KMS-11 (cell line): ENCODE data around the gene SLC66A2.

Experiments used
- H2AFZ ChIP-seq: fragments of 200-600 bp; sonication (generic); 2 replicates; pipeline ENCODE4 v1.6.1; 2016; ENCODE audit warnings: antibody characterized with exemption, mixed run types, low read depth
- H3K27ac ChIP-seq: fragments of 200-600 bp; sonication (generic); 2 replicates; pipeline ENCODE4 v1.6.1; 2016; ENCODE audit warnings: mild to moderate bottlenecking, mixed run types
- H3K27me3 ChIP-seq: fragments of 200-600 bp; sonication (generic); 2 replicates; pipeline ENCODE4 v1.6.1; 2017; ENCODE audit warnings: mild to moderate bottlenecking, low read depth, mixed run types, moderate library complexity; ENCODE audit not compliant: insufficient read depth
- H3K36me3 ChIP-seq: fragments of 200-600 bp; sonication (generic); 2 replicates; pipeline ENCODE4 v1.6.1; 2017; ENCODE audit warnings: mild to moderate bottlenecking, mixed run types; ENCODE audit not compliant: insufficient read depth
- H3K4me1 ChIP-seq: fragments of 200-600 bp; sonication (generic); 2 replicates; pipeline ENCODE4 v1.6.1; 2016; ENCODE audit warnings: mild to moderate bottlenecking, low read depth, mixed run types; ENCODE audit not compliant: poor library complexity, severe bottlenecking
- H3K4me2 ChIP-seq: fragments of 200-600 bp; sonication (generic); 2 replicates; pipeline ENCODE4 v1.7.0; 2016; ENCODE audit warnings: mild to moderate bottlenecking, mixed run types
- H3K4me3 ChIP-seq: fragments of 200-600 bp; sonication (generic); IDR thresholded peaks from 2 replicates; pipeline ENCODE4 v1.6.1; 2017; ENCODE audit warnings: low read depth, low read length, mixed read lengths; ENCODE audit not compliant: insufficient read depth
- H3K79me2 ChIP-seq: fragments of 200-600 bp; sonication (generic); 2 replicates; pipeline ENCODE4 v1.6.1; 2016; ENCODE audit warnings: low read depth, mixed run types; ENCODE audit not compliant: insufficient read depth
- H3K9ac ChIP-seq: fragments of 200-600 bp; sonication (generic); 2 replicates; pipeline ENCODE4 v1.6.1; 2016; ENCODE audit warnings: mild to moderate bottlenecking, mixed run types
- H4K20me1 ChIP-seq: fragments of 200-600 bp; sonication (generic); 2 replicates; pipeline ENCODE4 v1.6.1; 2016; ENCODE audit warnings: mild to moderate bottlenecking, mixed run types; ENCODE audit not compliant: insufficient read depth
- TF ChIP-seq, protein P1 (sequence below): fragments of 200-600 bp; sonication (generic); conservative IDR thresholded peaks from 2 replicates; pipeline ENCODE4 v1.6.1; 2017; ENCODE audit warnings: low read depth, mild to moderate bottlenecking, antibody characterized with exemption, low read length, moderate library complexity, mixed read lengths

The SLC66A2 gene

GRCh38 chr18:79932907-79933306, 18.5 kb downstream of the SLC66A2 start:
- Histone ChIP-seq H3K27me3 (no peaks in the 10 kb centered on the region), H3K9ac (no peak overlapping the region), H3K4me1 (no peaks in the 10 kb centered on the region), H3K79me2 (peaks cover 17% of the 10 kb centered on the region; the same call in 1 of the 2 replicates), H2AFZ (no peak overlapping the region), H3K4me2 (no peak overlapping the region), H3K27ac (no peak overlapping the region), H3K4me3 (no peak overlapping the region), H3K36me3 (peaks cover 5% of the 10 kb centered on the region; the same call in 1 of the 2 replicates), H4K20me1 (no peaks in the 10 kb centered on the region)
- TF ChIP-seq, protein P1, sequence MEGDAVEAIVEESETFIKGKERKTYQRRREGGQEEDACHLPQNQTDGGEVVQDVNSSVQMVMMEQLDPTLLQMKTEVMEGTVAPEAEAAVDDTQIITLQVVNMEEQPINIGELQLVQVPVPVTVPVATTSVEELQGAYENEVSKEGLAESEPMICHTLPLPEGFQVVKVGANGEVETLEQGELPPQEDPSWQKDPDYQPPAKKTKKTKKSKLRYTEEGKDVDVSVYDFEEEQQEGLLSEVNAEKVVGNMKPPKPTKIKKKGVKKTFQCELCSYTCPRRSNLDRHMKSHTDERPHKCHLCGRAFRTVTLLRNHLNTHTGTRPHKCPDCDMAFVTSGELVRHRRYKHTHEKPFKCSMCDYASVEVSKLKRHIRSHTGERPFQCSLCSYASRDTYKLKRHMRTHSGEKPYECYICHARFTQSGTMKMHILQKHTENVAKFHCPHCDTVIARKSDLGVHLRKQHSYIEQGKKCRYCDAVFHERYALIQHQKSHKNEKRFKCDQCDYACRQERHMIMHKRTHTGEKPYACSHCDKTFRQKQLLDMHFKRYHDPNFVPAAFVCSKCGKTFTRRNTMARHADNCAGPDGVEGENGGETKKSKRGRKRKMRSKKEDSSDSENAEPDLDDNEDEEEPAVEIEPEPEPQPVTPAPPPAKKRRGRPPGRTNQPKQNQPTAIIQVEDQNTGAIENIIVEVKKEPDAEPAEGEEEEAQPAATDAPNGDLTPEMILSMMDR, result no peak

GRCh38 chr18:79931475-79931874, 20.0 kb downstream of the SLC66A2 start:
- Histone ChIP-seq H3K36me3 (peaks cover 5% of the 10 kb centered on the region; the same call in 1 of the 2 replicates), H4K20me1 (no peaks in the 10 kb centered on the region), H3K79me2 (peaks cover 2% of the 10 kb centered on the region; the same call in 1 of the 2 replicates), H3K4me2 (no peak overlapping the region), H3K27me3 (no peaks in the 10 kb centered on the region), H2AFZ (no peak overlapping the region), H3K4me1 (no peaks in the 10 kb centered on the region), H3K9ac (no peak overlapping the region), H3K27ac (no peak overlapping the region), H3K4me3 (no peak overlapping the region)
- TF ChIP-seq, protein P1, result no peak

DNA sequence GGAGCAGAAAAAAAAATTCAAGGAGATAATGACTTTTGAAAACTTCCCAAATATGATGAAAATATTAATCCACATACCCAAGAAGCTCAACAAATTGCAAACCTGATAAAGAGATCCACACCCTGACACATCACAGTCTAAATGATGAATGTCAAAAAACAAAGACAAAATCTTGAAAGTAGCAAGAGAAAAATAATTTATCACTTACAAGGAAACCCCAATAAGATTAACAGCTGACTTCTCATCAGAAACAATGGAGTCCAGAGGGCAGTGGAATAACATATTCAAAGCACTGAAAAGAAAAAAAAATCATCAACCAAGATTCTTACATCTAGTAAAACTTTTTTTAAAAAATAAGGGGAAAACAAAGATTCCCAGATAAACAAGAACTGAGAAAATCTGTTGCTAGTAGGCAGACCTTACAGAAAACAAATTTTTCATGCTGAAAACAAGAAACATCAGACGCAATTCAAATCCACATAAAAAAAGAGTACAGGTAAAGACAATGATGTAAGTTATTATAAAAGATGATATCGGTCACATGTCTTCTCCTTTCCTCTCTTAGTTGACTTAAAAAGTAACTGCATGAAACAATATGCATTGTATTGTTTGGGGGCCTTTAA, 21.3 kb downstream of the SLC66A2 start:
- H3K4me2 ChIP-seq, result no peak overlapping the region
- TF ChIP-seq, protein P1, result no peak
- H4K20me1 ChIP-seq, result no peaks in the 10 kb centered on the region
- H3K9ac ChIP-seq, result no peak overlapping the region
- no peak overlapping the region for H2AFZ ChIP-seq
- no peak overlapping the region for H3K4me3 ChIP-seq
- H3K79me2 ChIP-seq, result no peaks in the 10 kb centered on the region; the same call in 1 of the 2 replicates
- H3K4me1 ChIP-seq, result no peaks in the 10 kb centered on the region
- no peak overlapping the region for H3K27ac ChIP-seq
- H3K36me3 ChIP-seq, result peaks cover 5% of the 10 kb centered on the region; the same call in 1 of the 2 replicates
- H3K27me3 ChIP-seq, result no peaks in the 10 kb centered on the region

- no peak overlapping the region for H3K9ac ChIP-seq
- H3K4me3 ChIP-seq, result no peak overlapping the region
- no peaks in the 10 kb centered on the region for H4K20me1 ChIP-seq
- H3K36me3 ChIP-seq, result peaks cover 5% of the 10 kb centered on the region; the same call in 1 of the 2 replicates
- no peaks in the 10 kb centered on the region for H3K27me3 ChIP-seq
- H3K4me1 ChIP-seq, result no peaks in the 10 kb centered on the region
- H2AFZ ChIP-seq, result no peak overlapping the region
- no peak overlapping the region for H3K4me2 ChIP-seq
- no peaks in the 10 kb centered on the region; the same call in 1 of the 2 replicates for H3K79me2 ChIP-seq
- TF ChIP-seq, protein P1, result no peak
- no peak overlapping the region for H3K27ac ChIP-seq
Observed at GRCh38 chr18:79928563-79928960, 22.9 kb downstream of the SLC66A2 start.
